SH-SY5Y (cell line): ENCODE results near the gene HAPLN2.

Experiments used
- GATA2 ChIP-seq: IDR thresholded peaks from 2 replicates; pipeline ENCODE4 v1.6.1; 2011; ENCODE audit warnings: mild to moderate bottlenecking, low read depth, low read length
- GATA3 ChIP-seq: IDR thresholded peaks from 2 replicates; pipeline ENCODE4 v1.6.1; 2011; ENCODE audit warnings: low read depth, mild to moderate bottlenecking, low read length, moderate library complexity

The HAPLN2 gene

DNA sequence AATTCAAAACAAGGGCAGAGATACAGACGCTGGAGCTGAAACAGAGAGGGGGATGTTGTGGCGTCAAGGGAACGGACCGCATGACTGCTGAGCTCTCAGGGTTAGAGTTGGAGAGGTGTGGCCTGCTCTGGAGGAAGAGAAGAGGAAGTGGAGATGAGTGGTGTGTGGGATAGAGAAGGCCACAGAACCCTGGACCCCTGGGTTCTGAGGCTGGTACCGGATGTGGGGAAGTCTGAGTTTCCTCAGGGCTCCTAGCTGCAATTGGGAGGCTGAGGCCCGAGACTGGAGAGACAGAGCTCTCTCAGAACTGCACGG, 24.5 kb downstream of the HAPLN2 start:
- TF ChIP-seq GATA2 (no peak), GATA3 (no peak)

DNA sequence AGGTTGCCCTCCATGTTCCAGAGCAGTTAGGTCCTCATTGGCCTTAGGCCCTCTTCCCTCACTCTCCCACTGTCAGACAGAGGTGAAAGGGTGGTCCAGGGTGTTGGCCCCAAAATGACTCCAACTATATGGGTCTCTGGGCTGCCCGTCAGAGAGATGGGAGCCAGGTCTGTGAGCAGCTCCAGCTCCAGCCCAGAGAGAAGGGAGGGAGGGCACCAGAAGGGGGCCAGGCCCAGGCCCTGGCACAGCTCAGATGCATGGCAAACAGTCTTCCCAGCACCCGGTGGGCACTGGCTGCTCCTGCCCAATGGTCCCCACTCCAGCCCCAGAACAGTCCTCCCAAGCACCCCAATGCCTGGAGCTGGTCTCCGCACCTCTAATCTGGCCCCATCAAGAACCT, 24.9 kb downstream of the HAPLN2 start:
- TF ChIP-seq GATA2 (no peak), GATA3 (no peak)

DNA sequence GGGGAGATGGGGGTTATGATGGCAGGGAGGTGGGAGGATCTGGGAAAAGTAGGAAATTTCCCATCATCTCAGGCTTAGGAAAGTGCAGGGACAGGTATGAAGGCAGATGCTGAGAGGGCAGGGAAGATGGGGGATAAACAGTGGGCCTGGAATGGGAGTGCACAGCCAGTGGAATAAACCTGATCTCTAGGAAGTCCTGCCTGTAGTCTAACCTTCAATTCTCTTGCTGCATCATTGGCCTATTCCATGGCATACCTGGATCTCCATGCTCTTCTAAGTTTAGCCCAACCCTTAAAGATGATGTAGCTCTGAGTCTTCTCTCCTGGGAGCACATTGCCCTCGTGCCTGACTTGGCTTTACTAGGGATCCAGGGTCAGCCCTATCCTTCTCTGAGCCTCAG, 25.4 kb downstream of the HAPLN2 start:
- TF ChIP-seq GATA2 = no peak
- no peak for TF ChIP-seq GATA3

DNA sequence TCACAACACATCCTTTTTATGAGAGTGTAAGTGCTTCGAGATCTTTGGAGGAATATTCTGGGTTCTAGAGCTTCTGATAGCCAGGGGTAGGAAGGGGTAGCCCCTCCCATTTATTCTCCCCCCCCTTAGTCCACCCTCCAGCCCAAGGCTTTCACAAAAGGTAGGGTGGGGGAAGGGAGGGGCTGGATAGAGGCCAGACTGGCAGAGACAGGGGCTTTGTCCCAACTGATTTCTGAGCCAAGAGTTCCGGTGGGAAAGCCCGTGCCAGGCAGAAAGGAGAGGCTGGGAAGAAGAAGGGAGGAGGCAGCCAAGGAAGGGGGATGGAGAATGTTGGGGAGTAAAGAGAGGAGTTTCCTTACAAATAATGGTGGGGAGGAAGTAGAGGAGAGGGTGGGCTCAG, 25.8 kb downstream of the HAPLN2 start:
- TF ChIP-seq GATA3 = no peak
- TF ChIP-seq GATA2 = no peak

DNA sequence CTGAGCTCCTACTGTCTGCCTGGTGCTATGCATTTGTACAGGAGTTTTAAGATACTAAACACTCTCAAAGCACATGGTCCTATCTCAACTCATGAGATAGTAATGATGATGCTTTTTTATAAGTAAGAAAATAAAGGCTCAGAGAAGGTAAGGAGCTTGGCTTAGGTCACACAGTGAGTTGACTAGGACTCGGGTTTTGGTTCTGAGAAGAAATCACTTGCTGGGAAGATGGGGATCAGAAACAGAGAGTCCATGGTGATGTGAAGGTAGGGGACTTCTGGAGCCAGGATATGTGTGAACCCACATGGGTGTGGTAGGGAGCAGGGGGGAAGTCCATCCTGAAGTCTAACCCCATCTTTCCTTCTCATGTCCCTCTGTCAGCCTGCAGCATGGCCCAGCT, 26.5 kb downstream of the HAPLN2 start:
- TF ChIP-seq GATA3 (no peak), GATA2 (no peak)

DNA sequence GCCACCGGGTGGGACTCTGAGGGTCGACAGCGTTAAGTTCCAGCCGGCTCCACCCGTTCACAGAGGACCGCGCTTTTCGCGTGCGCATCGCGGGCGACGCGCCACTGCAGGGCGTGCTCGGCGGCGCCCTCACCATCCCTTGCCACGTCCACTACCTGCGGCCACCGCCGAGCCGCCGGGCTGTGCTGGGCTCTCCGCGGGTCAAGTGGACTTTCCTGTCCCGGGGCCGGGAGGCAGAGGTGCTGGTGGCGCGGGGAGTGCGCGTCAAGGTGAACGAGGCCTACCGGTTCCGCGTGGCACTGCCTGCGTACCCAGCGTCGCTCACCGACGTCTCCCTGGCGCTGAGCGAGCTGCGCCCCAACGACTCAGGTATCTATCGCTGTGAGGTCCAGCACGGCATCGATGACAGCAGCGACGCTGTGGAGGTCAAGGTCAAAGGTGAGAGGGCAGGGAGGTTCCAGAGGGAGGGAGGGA, 27.6 kb downstream of the HAPLN2 start:
- no peak for TF ChIP-seq GATA3
- no peak for TF ChIP-seq GATA2

DNA sequence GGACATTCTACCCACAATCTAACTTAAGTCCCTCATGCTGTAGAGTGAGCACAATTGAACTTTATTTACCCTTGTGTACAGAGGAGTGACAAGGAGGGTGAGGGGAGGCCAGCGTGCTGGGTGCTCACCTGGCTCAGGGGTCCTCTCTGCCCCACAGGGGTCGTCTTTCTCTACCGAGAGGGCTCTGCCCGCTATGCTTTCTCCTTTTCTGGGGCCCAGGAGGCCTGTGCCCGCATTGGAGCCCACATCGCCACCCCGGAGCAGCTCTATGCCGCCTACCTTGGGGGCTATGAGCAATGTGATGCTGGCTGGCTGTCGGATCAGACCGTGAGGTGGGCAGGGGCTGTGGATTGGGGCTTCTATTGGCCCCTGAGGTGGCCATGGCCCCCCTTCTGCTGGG, 28.1 kb downstream of the HAPLN2 start:
- TF ChIP-seq GATA2 (no peak), GATA3 (no peak)

DNA sequence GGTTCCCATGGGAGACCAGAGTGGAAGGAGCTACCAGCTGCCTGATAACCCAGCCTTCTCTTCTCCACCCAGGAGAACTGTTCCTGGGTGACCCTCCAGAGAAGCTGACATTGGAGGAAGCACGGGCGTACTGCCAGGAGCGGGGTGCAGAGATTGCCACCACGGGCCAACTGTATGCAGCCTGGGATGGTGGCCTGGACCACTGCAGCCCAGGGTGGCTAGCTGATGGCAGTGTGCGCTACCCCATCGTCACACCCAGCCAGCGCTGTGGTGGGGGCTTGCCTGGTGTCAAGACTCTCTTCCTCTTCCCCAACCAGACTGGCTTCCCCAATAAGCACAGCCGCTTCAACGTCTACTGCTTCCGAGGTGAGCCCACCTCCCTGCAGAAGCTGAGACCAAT, 29.3 kb downstream of the HAPLN2 start:
- TF ChIP-seq GATA2 (no peak), GATA3 (no peak)

DNA sequence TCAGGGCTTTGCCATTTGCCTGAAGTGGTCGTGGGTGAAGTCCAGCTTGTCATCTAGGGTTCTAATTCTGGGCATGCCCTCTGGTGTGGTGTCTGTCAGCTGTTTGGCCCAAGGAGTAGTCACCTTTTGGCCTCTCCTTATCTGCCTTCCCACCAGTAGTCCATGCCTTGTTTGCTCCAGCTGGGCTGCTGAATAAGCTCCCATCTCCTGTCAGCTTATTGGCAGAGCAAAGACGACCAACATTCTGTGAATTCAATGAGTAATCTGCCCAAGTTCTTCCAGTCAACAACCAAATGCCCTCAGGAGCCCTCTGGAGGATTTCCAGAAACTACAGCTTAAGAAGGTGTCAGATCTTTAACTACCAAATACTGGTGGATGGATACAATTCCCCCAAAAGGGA, 29.7 kb downstream of the HAPLN2 start:
- TF ChIP-seq GATA2 (no peak), GATA3 (no peak)

DNA sequence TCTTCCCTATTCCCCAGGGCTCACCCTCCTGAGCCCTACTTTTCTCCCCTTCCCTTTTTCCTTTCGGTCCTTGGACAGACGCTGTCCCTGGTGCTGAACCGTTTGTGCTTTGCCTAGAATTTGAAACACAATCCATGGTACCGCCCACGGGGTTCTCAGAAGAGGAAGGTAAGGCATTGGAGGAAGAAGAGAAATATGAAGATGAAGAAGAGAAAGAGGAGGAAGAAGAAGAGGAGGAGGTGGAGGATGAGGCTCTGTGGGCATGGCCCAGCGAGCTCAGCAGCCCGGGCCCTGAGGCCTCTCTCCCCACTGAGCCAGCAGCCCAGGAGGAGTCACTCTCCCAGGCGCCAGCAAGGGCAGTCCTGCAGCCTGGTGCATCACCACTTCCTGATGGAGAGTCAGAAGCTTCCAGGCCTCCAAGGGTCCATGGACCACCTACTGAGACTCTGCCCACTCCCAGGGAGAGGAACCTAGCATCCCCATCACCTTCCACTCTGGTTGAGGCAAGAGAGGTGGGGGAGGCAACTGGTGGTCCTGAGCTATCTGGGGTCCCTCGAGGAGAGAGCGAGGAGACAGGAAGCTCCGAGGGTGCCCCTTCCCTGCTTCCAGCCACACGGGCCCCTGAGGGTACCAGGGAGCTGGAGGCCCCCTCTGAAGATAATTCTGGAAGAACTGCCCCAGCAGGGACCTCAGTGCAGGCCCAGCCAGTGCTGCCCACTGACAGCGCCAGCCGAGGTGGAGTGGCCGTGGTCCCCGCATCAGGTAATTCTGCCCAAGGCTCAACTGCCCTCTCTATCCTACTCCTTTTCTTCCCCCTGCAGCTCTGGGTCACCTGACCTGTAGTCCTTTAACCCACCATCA, 33.1 kb downstream of the HAPLN2 start:
- TF ChIP-seq GATA3 (no peak), GATA2 (no peak)

DNA sequence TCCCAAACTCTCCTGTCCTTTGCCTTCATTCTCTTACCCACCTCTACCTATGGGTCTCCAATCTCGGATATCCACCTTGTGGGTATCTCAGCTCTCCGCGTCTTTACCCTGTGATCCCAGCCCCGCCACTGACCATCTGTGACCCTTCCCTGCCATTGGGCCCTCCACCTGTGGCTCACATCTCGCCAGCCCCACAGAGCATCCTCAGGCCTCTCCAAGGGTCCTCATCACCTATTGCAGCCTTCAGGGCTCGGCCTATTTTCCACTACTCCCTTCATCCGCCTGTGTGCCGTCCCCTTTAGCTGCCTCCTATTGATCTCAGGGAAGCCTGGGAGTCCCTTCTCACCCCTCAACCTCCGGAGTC, 33.8 kb downstream of the HAPLN2 start:
- no peak for TF ChIP-seq GATA3
- TF ChIP-seq GATA2 = no peak

DNA sequence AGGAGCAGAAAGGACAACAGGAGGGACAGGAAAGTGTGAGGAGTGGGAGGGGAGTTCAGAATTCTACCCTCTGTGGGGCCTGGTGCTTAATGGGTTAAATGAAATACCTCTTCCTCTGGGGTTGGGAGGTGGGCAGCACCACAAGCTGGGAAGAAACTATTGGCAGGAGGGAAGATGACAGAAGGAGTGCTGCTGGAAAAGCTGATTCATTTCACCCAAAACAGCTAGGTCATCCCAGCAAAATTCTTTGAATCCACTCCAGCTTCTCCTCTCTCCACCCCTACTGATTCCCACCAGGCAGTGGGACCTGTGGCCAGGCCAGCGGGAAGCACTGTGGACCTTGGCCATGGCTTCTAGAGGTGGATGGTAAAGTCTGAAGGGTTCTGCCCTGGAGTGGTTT, 35.5 kb downstream of the HAPLN2 start:
- TF ChIP-seq GATA3 = no peak
- no peak for TF ChIP-seq GATA2

DNA sequence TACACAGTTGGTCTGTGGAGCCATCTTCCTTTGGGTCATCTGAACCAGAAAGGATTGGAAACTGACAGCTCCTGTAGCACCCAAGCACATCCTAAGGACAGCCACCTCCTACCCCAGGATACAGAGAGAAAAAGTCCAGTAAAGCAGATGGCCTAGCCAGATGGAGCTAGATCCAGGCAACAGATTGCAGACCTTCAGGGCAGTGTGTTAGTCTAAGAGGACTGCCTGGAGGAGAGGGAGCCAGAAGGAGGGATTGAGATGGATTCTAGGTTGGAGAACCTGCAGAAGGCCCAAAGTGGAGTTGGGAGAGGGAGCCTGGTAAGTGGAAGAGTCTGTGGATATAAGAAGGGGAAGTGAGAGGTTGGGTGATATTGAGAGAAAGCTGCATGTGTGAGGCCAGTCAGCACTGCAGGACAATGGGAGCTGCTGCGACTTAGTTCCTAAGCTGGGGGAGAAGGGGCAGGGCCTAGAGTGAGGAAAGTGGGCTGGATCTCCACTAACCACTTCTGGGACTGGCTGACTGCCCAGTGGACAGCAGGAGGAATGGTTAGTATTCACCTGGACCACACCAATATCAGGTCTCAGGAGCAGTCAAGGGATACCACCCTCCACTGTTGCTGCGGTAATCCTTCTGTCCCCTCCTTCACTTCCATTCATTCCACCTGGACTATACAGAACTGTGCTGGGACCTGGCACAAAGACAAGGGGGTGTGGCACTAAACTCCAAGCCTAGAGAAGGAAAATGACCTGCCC, 36.1 kb downstream of the HAPLN2 start:
- peak; percentile 77; the same call in 1 of the 2 replicates for TF ChIP-seq GATA2
- no peak for TF ChIP-seq GATA3

DNA sequence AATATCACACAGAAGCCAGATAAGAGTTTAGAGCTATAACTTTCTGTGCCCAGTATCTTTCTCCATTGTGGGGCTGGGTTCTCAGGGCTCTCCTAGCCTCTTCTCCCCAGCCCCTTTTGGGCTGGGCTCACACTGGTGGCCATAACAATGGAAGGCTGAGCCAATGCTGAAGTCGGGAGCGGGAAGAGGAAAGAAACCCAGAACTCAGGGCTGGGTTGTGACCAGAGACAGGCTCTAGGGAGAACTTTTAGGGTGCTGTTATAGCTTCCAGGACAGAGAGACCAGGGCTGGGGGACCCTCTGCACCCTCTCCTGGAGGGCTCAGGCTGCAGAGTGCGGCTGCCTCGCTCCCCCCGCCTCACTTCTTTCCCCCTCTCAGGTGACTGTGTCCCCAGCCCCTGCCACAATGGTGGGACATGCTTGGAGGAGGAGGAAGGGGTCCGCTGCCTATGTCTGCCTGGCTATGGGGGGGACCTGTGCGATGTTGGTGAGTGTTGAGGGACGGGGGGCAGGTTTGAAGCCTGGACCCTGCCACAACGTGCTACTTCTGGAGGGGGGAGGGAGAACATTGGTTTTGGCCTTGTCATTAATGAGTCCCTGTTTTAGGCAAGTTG, 36.8 kb downstream of the HAPLN2 start:
- TF ChIP-seq GATA3 (no peak), GATA2 (no peak)

DNA sequence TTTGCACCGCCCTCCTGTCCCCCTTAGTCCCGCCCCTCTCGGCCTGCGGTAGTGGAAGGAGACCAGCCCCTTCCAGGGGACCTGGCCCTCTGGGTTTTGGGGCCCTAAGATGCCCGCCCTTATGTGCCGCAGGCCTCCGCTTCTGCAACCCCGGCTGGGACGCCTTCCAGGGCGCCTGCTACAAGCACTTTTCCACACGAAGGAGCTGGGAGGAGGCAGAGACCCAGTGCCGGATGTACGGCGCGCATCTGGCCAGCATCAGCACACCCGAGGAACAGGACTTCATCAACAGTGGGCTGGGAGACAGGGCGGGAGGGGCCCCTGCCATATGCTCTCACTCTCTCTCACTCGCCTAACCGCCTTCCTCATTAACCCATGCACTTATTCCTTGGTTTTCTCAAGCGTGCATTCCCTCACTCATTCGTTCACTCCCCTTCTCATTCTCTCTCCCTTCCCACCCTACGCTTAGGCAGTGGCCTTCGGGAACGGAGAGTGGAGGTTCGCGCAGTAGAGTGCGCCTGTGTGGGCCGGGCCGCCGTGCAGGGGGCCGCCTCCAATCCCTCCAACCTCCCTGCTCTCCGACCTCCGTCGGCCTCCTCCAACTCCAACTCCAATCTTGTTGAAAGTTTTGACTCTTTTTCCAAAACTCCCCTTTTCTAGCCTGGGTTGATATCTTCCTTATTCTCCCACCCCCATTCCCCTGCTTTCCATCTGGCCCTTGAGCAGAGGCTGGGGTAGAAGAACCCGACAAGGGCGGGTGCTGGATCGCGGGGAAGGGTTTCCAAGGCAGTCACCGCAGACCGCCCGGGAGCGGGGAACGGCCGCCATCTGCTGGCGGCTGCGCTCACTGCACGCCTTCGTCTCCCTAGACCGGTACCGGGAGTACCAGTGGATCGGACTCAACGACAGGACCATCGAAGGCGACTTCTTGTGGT, 37.9 kb downstream of the HAPLN2 start:
- TF ChIP-seq GATA3 (no peak), GATA2 (no peak)
